AG10803 (cell line): ENCODE data around the gene LRRC3B.

Source experiments
- DNase-seq: peaks from one replicate; pipeline ENCODE4 v3.0.0; 2010; ENCODE audit warnings: low read depth
- H3K4me3 ChIP-seq: 2 replicates; pipeline ENCODE4 v1.5.1; 2011; ENCODE audit warnings: mild to moderate bottlenecking, low read length, control low read depth
- CTCF ChIP-seq: conservative IDR thresholded peaks from 2 replicates; pipeline ENCODE4 v1.5.1; 2011; ENCODE audit warnings: mild to moderate bottlenecking, low read length, control low read depth, inconsistent platforms

Gene LRRC3B

GRCh38 chr3:26623419-26624208 is 1.0 kb downstream of the LRRC3B start:
- DNase-seq = no peak

GRCh38 chr3:26624209-26624765 is 1.7 kb downstream of the LRRC3B start:
- no peak for DNase-seq
- H3K4me3 ChIP-seq = no peak overlapping the region
- no peak for TF ChIP-seq CTCF

More at GRCh38 chr3:26623419-26624208, 1.0 kb downstream of the LRRC3B start:
- no peak overlapping the region for H3K4me3 ChIP-seq
- no peak for TF ChIP-seq CTCF

- no peak for DNase-seq
- no peak for TF ChIP-seq CTCF
- H3K4me3 ChIP-seq = no peak overlapping the region
These were observed 2.6 kb downstream of the LRRC3B start for GRCh38 chr3:26625187-26625586.

- no peak for DNase-seq
- no peak overlapping the region for H3K4me3 ChIP-seq
- TF ChIP-seq CTCF = no peak
These were observed 4.5 kb downstream of the LRRC3B start for GRCh38 chr3:26627080-26627479.

- no peak for DNase-seq
- TF ChIP-seq CTCF = no peak
These were observed 6.3 kb downstream of the LRRC3B start for GRCh38 chr3:26628915-26629314.

GRCh38 chr3:26630669-26631389 is 8.3 kb downstream of the LRRC3B start:
- H3K4me3 ChIP-seq = no peak overlapping the region
- TF ChIP-seq CTCF = no peak
- no peak for DNase-seq

More at GRCh38 chr3:26628915-26629314, 6.3 kb downstream of the LRRC3B start:
- H3K4me3 ChIP-seq = no peak overlapping the region

GRCh38 chr3:26631390-26631738 is 8.8 kb downstream of the LRRC3B start:
- DNase-seq = no peak
- H3K4me3 ChIP-seq = no peak overlapping the region
- no peak for TF ChIP-seq CTCF
